ENCODE measurements around the gene SERPINB12. TPM values are rescaled to one million over a fixed set of nuclear protein-coding genes. Genes with fewer than 3 reads are reported as not detected.

SERPINB12 gene
- total and polyA plus RNA-seq, 2 of the 13 experiments (the other 11 are each of a cell fraction or from before 2014, with no cell fraction given): not detected

DNA sequence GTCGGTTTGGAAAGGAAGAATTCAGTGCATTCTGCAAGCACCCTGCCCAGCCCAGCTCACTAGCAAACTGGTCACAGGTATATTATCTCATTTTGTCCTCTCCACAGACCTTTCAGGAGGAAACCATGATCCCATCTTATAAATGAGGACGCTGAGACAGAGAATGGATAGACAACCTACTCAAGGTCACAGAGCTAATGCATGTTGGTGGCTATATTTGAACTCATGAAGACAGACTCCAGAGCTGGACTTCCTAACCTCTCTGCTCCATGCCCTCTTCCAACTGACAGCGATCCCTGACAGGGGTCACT, 35.9 kb upstream of the SERPINB12 start:
- 4% methylated on average over 3 of the region's 3 CpGs for WGBS (ENCODE audit: low lambda C conversion rate)
- H4K20me1 ChIP-seq (ENCODE audit: insufficient read depth, low read length): no peaks in the 10 kb centered on the region; the same call in 1 of the 2 replicates
- in situ Hi-C loops (cut with HindIII; ENCODE audit: extremely low pct_ligation_motif_present, low pct_unique_long_range_greater_than_20kb) (no loop called here), intact Hi-C loops (cut with micrococcal nuclease; ENCODE audit: unreplicated experiment) (no loop called here)
- H3K79me2 ChIP-seq (ENCODE audit: insufficient read depth, low read length): no peaks in the 10 kb centered on the region
- H3K4me1 ChIP-seq (ENCODE audit: insufficient read depth, low read length): no peaks in the 10 kb centered on the region
- H3K36me3 ChIP-seq (replicated peaks in 1 of 2; ENCODE audit: control insufficient read depth in 1 of 2, insufficient read depth in 2 of 2, low read length in 2 of 2): no peaks in the 10 kb centered on the region
- ChIA-PET POLR2A (no interaction called here), CTCF (ENCODE audit: low intra/inter-chr PET ratio, low total read pairs) (no interaction called here)
- H3K9me3 ChIP-seq (ENCODE audit: low read length): no peaks in the 10 kb centered on the region
- no TSS peak for BruUV-seq (replicated peaks)
- no peak overlapping the region for H3K4me2 ChIP-seq (ENCODE audit: low read depth, low read length)
- H3K9ac ChIP-seq (ENCODE audit: insufficient read depth, low read depth, low read length): no peak overlapping the region
- FAIRE-seq: no peak
- no peak for TF ChIP-seq RCOR2 (CRISPR knock-in tag; IDR thresholded peaks at IDR 0.05)
- TF ChIP-seq KAT2B (IDR thresholded peaks at IDR 0.05; ENCODE audit: borderline replicate concordance, low read depth, low read length): no peak
- TF ChIP-seq ZNF776 (CRISPR knock-in tag; IDR thresholded peaks at IDR 0.05): no peak
- no peak for TF ChIP-seq SOX5 (CRISPR knock-in tag; IDR thresholded peaks at IDR 0.05; ENCODE audit: borderline replicate concordance)
- no peak for TF ChIP-seq JDP2 (CRISPR knock-in tag; IDR thresholded peaks at IDR 0.05; ENCODE audit: borderline replicate concordance)
- TF ChIP-seq, protein P1, sequence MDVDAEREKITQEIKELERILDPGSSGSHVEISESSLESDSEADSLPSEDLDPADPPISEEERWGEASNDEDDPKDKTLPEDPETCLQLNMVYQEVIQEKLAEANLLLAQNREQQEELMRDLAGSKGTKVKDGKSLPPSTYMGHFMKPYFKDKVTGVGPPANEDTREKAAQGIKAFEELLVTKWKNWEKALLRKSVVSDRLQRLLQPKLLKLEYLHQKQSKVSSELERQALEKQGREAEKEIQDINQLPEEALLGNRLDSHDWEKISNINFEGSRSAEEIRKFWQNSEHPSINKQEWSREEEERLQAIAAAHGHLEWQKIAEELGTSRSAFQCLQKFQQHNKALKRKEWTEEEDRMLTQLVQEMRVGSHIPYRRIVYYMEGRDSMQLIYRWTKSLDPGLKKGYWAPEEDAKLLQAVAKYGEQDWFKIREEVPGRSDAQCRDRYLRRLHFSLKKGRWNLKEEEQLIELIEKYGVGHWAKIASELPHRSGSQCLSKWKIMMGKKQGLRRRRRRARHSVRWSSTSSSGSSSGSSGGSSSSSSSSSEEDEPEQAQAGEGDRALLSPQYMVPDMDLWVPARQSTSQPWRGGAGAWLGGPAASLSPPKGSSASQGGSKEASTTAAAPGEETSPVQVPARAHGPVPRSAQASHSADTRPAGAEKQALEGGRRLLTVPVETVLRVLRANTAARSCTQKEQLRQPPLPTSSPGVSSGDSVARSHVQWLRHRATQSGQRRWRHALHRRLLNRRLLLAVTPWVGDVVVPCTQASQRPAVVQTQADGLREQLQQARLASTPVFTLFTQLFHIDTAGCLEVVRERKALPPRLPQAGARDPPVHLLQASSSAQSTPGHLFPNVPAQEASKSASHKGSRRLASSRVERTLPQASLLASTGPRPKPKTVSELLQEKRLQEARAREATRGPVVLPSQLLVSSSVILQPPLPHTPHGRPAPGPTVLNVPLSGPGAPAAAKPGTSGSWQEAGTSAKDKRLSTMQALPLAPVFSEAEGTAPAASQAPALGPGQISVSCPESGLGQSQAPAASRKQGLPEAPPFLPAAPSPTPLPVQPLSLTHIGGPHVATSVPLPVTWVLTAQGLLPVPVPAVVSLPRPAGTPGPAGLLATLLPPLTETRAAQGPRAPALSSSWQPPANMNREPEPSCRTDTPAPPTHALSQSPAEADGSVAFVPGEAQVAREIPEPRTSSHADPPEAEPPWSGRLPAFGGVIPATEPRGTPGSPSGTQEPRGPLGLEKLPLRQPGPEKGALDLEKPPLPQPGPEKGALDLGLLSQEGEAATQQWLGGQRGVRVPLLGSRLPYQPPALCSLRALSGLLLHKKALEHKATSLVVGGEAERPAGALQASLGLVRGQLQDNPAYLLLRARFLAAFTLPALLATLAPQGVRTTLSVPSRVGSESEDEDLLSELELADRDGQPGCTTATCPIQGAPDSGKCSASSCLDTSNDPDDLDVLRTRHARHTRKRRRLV (CRISPR knock-in tag; IDR thresholded peaks at IDR 0.05): no peak
- TF ChIP-seq, protein P2, sequence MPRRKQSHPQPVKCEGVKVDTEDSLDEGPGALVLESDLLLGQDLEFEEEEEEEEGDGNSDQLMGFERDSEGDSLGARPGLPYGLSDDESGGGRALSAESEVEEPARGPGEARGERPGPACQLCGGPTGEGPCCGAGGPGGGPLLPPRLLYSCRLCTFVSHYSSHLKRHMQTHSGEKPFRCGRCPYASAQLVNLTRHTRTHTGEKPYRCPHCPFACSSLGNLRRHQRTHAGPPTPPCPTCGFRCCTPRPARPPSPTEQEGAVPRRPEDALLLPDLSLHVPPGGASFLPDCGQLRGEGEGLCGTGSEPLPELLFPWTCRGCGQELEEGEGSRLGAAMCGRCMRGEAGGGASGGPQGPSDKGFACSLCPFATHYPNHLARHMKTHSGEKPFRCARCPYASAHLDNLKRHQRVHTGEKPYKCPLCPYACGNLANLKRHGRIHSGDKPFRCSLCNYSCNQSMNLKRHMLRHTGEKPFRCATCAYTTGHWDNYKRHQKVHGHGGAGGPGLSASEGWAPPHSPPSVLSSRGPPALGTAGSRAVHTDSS (CRISPR knock-in tag; conservative IDR thresholded peaks at IDR 0.05): no peak
- no peak for TF ChIP-seq RAD21 (CRISPR knock-in tag; IDR thresholded peaks at IDR 0.05)
- TF ChIP-seq, protein P3, sequence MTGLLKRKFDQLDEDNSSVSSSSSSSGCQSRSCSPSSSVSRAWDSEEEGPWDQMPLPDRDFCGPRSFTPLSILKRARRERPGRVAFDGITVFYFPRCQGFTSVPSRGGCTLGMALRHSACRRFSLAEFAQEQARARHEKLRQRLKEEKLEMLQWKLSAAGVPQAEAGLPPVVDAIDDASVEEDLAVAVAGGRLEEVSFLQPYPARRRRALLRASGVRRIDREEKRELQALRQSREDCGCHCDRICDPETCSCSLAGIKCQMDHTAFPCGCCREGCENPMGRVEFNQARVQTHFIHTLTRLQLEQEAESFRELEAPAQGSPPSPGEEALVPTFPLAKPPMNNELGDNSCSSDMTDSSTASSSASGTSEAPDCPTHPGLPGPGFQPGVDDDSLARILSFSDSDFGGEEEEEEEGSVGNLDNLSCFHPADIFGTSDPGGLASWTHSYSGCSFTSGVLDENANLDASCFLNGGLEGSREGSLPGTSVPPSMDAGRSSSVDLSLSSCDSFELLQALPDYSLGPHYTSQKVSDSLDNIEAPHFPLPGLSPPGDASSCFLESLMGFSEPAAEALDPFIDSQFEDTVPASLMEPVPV (CRISPR knock-in tag; IDR thresholded peaks at IDR 0.05): no peak
- no peak for TF ChIP-seq NPAS2 (CRISPR knock-in tag; IDR thresholded peaks at IDR 0.05; ENCODE audit: borderline replicate concordance)
- no peak for TF ChIP-seq KLF15 (CRISPR knock-in tag; IDR thresholded peaks at IDR 0.05; ENCODE audit: borderline replicate concordance)
- TF ChIP-seq, protein P4, sequence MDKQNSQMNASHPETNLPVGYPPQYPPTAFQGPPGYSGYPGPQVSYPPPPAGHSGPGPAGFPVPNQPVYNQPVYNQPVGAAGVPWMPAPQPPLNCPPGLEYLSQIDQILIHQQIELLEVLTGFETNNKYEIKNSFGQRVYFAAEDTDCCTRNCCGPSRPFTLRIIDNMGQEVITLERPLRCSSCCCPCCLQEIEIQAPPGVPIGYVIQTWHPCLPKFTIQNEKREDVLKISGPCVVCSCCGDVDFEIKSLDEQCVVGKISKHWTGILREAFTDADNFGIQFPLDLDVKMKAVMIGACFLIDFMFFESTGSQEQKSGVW (CRISPR knock-in tag; IDR thresholded peaks at IDR 0.05; ENCODE audit: borderline replicate concordance): no peak
- TF ChIP-seq CENPX (CRISPR knock-in tag; IDR thresholded peaks at IDR 0.05): no peak
- no peak for TF ChIP-seq ETV5 (CRISPR knock-in tag; IDR thresholded peaks at IDR 0.05; ENCODE audit: borderline replicate concordance)
- no peak for DNase-seq (ENCODE audit: low spot score)
- no peak overlapping the region for H3K27ac ChIP-seq (ENCODE audit: extremely low read length, insufficient read depth, low read length)
- H2AFZ ChIP-seq (ENCODE audit: low read length): no peak overlapping the region
- no peak overlapping the region for H3K4me3 ChIP-seq (replicated peaks in 1 of 3; ENCODE audit: insufficient read depth in 1 of 3, low read depth in 2 of 3, low read length in 3 of 3)
- no peak for ATAC-seq
- peaks cover 0 to 4% of the 10 kb centered on the region in 2 experiments; a peak in 1 of 5 replicates for H3K27me3 ChIP-seq (ENCODE audit: control insufficient read depth in 1 of 2, insufficient read depth in 2 of 2, low read length in 2 of 2)

Measured in HepG2 (cell line).